ENCODE results near the gene GLTP.

- TF ChIP-seq CTCF (IDR thresholded peaks at IDR 0.05; ENCODE audit: low read length) (peak; percentile 13; the same call in 1 of the 2 replicates), EZH2phosphoT487 (IDR thresholded peaks at IDR 0.05; ENCODE audit: low read length) (no peak), EZH2 (optimal IDR thresholded peaks at IDR 0.05; ENCODE audit: low read depth, low read length) (no peak)
These were observed 30.6 kb upstream of the GLTP start for GRCh38 chr12:109910969-109911348.

All from MM.1S (cell line).